HTERT RPE-1 (cell line): Measurements from ENCODE around the gene PRKCE.

Experiments used
- in situ Hi-C: fragments of 300-500 bp; cut with MboI; formaldehyde crosslinking; loops from 4 replicates; pipeline ENCODE4 v1.14.3; 2020; ENCODE audit warnings: low sequenced_read_pairs

Gene PRKCE

GRCh38 chr2:45826884-45827635, 175.6 kb downstream of the PRKCE start:
- in situ Hi-C loops, result no loop called here

GRCh38 chr2:45830322-45830721, 178.8 kb downstream of the PRKCE start:
- in situ Hi-C loops, result no loop called here

- in situ Hi-C loops, result no loop called here
Measured at GRCh38 chr2:45833301-45833967, 182.0 kb downstream of the PRKCE start.

- in situ Hi-C loops, result no loop called here
Measured at GRCh38 chr2:45833968-45834344, 182.5 kb downstream of the PRKCE start.

GRCh38 chr2:45834372-45834771, 182.9 kb downstream of the PRKCE start:
- in situ Hi-C loops, result no loop called here

- in situ Hi-C loops, result no loop called here
Measured at GRCh38 chr2:45834858-45835257, 183.4 kb downstream of the PRKCE start.

GRCh38 chr2:45836316-45836715, 184.8 kb downstream of the PRKCE start:
- in situ Hi-C loops, result no loop called here

GRCh38 chr2:45836740-45837139, 185.3 kb downstream of the PRKCE start:
- in situ Hi-C loops, result no loop called here

- in situ Hi-C loops, result no loop called here
Measured at GRCh38 chr2:45837812-45838341, 186.4 kb downstream of the PRKCE start.

- in situ Hi-C loops, result no loop called here
Measured at GRCh38 chr2:45839508-45840251, 188.2 kb downstream of the PRKCE start.

- in situ Hi-C loops, result no loop called here
Measured at GRCh38 chr2:45840481-45840880, 189.0 kb downstream of the PRKCE start.

- in situ Hi-C loops, result no loop called here
Measured at GRCh38 chr2:45841752-45842407, 190.4 kb downstream of the PRKCE start.

- in situ Hi-C loops, result no loop called here
Measured at GRCh38 chr2:45843136-45843535, 191.7 kb downstream of the PRKCE start.

- in situ Hi-C loops, result no loop called here
Measured at GRCh38 chr2:45844796-45845457, 193.5 kb downstream of the PRKCE start.

- in situ Hi-C loops, result no loop called here
Measured at GRCh38 chr2:45845566-45845965, 194.1 kb downstream of the PRKCE start.

GRCh38 chr2:45849491-45850283, 198.2 kb downstream of the PRKCE start:
- in situ Hi-C loops, result no loop called here

GRCh38 chr2:45850558-45850957, 199.1 kb downstream of the PRKCE start:
- in situ Hi-C loops, result no loop called here

GRCh38 chr2:45851111-45851510, 199.6 kb downstream of the PRKCE start:
- in situ Hi-C loops, result no loop called here

GRCh38 chr2:45851576-45852304, 200.3 kb downstream of the PRKCE start:
- in situ Hi-C loops, result no loop called here
